IPS-15b (cell line): ENCODE data around the gene SGTA.
"Not testable (repeated sequence)": the region's sequence is repeated elsewhere in the genome, so short reads cannot be mapped to it uniquely, and the experiment has no call there.

Experiments used
- H3K27me3 ChIP-seq: one replicate; pipeline ENCODE4 v1.6.1; 2013; ENCODE audit warnings: low read length; ENCODE audit not compliant: control insufficient read depth, insufficient read depth
- H3K36me3 ChIP-seq: one replicate; pipeline ENCODE4 v1.6.1; 2013; ENCODE audit warnings: low read length; ENCODE audit not compliant: control insufficient read depth, insufficient read depth
- H3K4me1 ChIP-seq: one replicate; pipeline ENCODE4 v1.6.1; 2013; ENCODE audit warnings: mild to moderate bottlenecking, low read length; ENCODE audit not compliant: control insufficient read depth, insufficient read depth
- H3K4me3 ChIP-seq: one replicate; pipeline ENCODE4 v1.5.1; 2013; ENCODE audit warnings: low read depth, low read length
- H3K9ac ChIP-seq: one replicate; pipeline ENCODE4 v1.6.1; 2013; ENCODE audit warnings: low read depth, mild to moderate bottlenecking, low read length
- H3K9me3 ChIP-seq: one replicate; pipeline ENCODE4 v1.6.1; 2013; ENCODE audit warnings: mild to moderate bottlenecking, low read length; ENCODE audit not compliant: control insufficient read depth, insufficient read depth

The SGTA gene, protein sequence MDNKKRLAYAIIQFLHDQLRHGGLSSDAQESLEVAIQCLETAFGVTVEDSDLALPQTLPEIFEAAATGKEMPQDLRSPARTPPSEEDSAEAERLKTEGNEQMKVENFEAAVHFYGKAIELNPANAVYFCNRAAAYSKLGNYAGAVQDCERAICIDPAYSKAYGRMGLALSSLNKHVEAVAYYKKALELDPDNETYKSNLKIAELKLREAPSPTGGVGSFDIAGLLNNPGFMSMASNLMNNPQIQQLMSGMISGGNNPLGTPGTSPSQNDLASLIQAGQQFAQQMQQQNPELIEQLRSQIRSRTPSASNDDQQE

DNA sequence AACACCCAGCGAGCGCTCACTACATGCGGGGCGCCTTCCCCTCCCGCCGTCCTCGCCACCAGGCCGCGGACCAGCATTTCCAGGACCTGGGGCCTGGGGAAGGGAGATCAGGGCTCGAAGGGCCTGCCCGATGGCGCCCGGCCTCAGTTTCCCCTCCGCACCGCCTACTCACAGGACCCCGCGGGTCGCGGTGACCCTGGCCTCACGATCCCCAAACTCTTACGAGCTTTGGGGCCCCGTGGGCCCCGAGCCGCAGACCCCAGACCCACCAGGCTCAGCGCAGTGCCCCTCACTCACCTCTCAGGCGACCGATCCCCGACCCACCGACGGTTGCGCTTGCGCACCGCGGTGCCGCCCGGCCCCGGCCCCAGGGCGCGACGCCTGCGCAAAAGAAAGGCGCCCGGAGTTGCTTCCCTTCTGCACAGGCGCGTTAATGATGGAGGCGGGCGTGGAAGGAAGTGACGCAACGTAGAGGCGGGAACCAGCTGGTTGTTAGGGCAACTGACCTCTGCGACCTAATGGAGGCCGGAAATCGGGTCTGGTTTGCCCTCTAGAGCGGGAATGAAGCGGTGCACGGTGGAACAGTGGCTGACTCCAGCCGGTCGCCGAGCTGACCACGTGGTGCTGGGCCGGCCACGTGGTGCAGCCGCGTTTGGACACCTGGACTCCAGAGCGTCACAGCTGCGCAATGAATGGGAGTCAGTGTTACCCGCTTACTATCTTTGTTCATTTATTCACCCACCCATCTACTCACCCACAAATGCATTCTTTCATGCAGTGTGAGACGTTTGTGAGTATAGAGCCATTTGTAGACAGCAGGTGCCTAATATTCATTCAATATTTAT is at the start of gene SGTA:
SGTA (minus strand) TSS at position 338 of the 845 bp plus-strand sequence. CDS start 14,205 bp downstream, outside the sequence.
- Histone ChIP-seq H3K4me1 (no peaks in the 10 kb centered on the region), H3K36me3 (peaks cover 9% of the 10 kb centered on the region), H3K4me3 (peak within 1 kb of the TSS; percentile 94), H3K27me3 (no peaks in the 10 kb centered on the region), H3K9ac (peak within 1 kb of the TSS; percentile 94), H3K9me3 (no peaks in the 10 kb centered on the region)

DNA sequence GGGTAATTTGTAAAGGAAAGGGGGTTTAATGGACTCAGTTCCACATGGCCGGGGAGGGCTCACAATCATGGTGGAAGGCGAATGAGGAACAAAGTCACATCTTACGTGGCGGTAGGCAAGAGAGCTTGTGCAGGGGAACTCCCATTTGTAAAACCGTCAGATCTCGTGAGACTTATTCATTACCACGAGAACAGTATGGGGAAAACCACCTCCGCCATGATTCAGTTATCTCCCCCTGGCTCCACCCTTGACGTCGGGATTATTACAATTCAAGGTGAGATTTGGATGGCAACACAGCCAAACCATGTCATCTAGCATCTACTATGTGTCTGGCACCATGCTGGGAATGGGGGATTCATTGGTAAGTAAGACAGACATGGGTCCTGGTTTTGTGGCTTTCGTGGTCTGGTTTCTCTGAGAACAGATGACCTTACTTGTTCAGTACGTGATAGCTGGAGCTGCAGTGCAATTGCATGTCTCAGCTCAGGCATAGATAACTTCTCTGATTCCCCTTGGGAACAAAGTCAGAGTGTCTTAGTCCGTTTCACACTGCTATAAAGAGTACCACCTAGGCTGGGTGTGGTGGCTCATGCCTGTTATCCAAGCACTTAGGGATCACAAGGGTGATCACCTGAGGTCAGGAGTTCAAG is 44.9 kb upstream of the SGTA start:
- peaks cover 8% of the 10 kb centered on the region for H3K36me3 ChIP-seq
- H3K27me3 ChIP-seq, result no peaks in the 10 kb centered on the region
- H3K4me3 ChIP-seq, result no peak overlapping the region
- no peak overlapping the region for H3K9ac ChIP-seq
- H3K9me3 ChIP-seq, result peaks cover 10% of the 10 kb centered on the region
- H3K4me1 ChIP-seq, result no peaks in the 10 kb centered on the region

DNA sequence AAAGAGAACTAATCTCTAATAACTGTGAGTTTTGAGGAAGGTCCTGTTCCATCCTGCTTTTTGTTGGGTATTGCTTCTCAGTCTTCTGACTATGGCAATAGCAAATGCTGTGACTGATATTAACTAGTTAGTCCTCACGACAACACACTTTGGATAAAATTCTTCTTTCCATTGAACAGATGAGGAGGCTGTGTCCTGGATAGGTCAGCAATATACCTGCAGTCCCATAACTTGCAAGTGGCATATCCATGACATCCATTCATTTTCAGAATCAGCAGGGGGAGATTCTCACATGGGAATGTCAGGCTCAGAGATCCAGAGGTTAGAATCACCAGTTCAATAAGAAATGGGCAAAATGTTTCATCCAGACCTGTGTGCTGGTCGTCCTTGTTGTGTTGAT is 43.9 kb upstream of the SGTA start:
- H3K27me3 ChIP-seq, result no peaks in the 10 kb centered on the region
- H3K36me3 ChIP-seq, result peaks cover 4% of the 10 kb centered on the region
- H3K9me3 ChIP-seq, result peaks cover 10% of the 10 kb centered on the region

DNA sequence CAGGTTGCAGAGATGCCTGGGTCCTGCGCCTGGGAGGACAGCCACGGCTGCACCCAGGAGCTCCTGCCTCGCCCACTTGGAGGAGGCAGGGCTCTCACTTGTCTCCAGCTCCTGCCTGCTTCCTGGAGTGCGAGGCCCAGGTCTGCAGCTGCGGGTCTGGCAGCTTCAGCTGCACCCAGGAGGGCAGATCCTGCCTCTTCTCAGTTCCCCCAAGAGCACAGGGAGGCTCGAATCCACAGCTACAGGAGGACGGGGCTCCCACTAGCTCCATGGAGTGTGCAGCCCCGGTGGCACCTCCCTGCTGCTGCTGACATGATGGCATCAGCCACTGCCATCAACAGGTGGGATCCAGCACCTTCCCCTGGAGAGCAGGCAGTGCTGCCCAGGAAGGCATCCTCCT is 41.1 kb upstream of the SGTA start:
- H3K9me3 ChIP-seq, result peaks cover 5% of the 10 kb centered on the region
- no peaks in the 10 kb centered on the region for H3K27me3 ChIP-seq
- H3K36me3 ChIP-seq, result peaks cover 4% of the 10 kb centered on the region
- H3K4me3 ChIP-seq, result no peak overlapping the region
- H3K4me1 ChIP-seq, result no peaks in the 10 kb centered on the region
- no peak overlapping the region for H3K9ac ChIP-seq

More for the DNA sequence above, 43.9 kb upstream of the SGTA start:
- no peaks in the 10 kb centered on the region for H3K4me1 ChIP-seq
- H3K9ac ChIP-seq, result no peak overlapping the region
- no peak overlapping the region for H3K4me3 ChIP-seq

DNA sequence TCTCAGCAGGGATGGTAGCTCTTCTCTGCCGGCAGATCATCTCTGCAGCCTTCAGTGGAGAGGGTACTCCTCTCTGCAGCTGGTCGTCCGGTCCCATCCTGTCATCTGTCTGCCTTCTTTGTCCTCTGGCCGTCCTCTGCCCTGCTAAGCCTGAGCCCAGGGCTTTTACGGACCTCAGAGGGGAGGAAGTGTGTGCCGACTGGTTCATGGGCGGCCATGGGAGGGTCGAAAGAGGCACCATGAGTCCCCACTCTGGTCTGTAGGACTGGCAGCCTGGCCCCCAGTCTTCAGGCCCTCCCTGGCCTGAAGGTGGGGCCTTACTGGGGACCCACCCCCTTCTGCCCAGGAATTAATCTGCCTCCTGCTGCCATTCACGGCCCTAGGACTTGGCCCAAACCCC is 40.6 kb upstream of the SGTA start:
- H3K9me3 ChIP-seq, result peaks cover 5% of the 10 kb centered on the region
- H3K9ac ChIP-seq, result no peak overlapping the region
- no peaks in the 10 kb centered on the region for H3K4me1 ChIP-seq

DNA sequence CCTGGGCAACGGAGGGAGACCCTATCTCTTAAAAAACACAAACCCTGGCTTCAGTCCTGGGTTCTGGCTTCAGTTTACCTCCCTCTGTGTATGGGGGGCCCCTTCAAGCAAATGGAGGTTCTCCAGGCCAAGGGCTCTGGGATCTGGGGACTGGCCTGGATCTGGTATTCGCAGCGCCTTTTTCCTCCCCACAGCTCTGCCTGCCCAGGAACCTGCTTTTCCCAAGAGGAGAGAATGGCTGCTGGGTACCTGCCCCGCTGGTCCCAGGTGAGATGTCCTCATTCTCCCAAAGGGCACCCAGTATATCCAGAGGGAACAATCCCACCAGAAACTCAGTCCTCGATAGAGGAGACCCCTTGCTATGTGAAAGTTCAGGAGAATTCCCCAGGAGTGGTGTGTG is 39.8 kb upstream of the SGTA start:
- peaks cover 5% of the 10 kb centered on the region for H3K9me3 ChIP-seq
- no peak overlapping the region for H3K9ac ChIP-seq
- H3K36me3 ChIP-seq, result peaks cover 4% of the 10 kb centered on the region
- no peak overlapping the region for H3K4me3 ChIP-seq
- H3K4me1 ChIP-seq, result no peaks in the 10 kb centered on the region
- H3K27me3 ChIP-seq, result no peaks in the 10 kb centered on the region

More for the DNA sequence above, 40.6 kb upstream of the SGTA start:
- H3K36me3 ChIP-seq, result peaks cover 4% of the 10 kb centered on the region
- H3K27me3 ChIP-seq, result no peaks in the 10 kb centered on the region
- no peak overlapping the region for H3K4me3 ChIP-seq

DNA sequence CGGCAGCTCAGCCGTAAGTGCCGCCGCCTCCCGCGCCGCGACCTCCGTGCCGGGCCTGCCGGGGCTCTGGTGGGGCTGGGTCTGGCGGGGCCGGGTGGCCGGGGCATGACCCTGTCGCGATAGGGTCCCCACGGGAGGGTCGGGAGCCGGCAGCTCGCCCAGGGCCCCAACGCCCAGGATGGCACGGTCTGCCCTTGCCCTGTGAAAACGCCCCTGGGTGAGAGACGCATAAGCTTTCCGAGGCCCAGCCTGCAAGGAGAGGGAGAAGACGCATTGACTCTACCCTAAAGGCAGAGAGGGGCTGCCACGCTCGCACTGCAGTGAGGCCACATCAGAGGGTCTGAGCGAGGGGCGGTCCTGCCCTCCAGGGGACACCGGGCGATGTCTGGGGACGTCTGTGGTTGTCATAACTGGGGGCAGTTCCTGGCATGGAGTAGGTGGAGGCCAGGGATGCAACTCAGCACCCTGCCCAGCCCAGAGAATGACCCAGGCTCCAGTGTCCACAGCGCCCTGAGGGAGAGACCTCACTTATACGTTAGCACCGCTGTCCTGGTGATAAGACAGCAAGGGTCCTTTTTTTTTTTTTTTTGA is 37.1 kb upstream of the SGTA start:
- no peaks in the 10 kb centered on the region for H3K4me1 ChIP-seq
- H3K27me3 ChIP-seq, result no peaks in the 10 kb centered on the region
- peak overlapping the region; percentile 47 for H3K9ac ChIP-seq
- H3K9me3 ChIP-seq, result no peaks in the 10 kb centered on the region
- peak overlapping the region; percentile 89 for H3K4me3 ChIP-seq
- H3K36me3 ChIP-seq, result peaks cover 2% of the 10 kb centered on the region

DNA sequence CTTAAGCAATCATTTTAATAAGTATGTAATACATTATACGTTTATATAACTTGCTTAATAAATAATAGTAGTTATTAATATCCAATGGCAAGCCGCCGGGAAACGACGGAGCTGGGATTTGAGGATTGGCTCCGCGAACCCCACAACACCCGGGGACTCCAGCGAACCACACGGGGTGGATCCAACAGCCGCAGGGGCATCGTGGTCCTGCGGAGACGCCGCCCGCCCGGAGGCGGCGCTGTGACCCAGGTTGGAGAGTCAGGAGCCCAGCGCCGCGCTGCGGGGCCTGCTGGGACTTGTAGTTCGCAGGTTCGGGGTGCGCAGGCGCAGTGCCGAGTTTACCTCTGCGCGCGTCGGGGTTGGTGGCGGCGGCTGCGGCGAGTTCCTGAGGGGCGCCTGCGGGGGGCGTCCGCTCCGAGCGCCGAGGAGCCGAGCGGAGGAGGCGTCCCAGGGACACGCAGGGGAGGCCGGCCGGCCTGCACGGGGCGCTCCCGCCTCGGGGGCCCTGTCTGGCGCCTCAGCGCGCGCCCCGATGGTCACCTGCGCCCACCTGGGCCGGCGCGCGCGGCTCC is 36.6 kb upstream of the SGTA start, which contains the start of gene ZNF554:
ZNF554 (plus strand) TSS at position 329 of the 572 bp plus-strand sequence; CDS start at position 533, 204 bp downstream.
- Histone ChIP-seq H3K9me3 (no peaks in the 10 kb centered on the region), H3K36me3 (peaks cover 3% of the 10 kb centered on the region), H3K4me3 (peak within 1 kb of the TSS; percentile 89), H3K27me3 (no peaks in the 10 kb centered on the region), H3K4me1 (no peaks in the 10 kb centered on the region), H3K9ac (peak within 1 kb of the TSS; percentile 47)

DNA sequence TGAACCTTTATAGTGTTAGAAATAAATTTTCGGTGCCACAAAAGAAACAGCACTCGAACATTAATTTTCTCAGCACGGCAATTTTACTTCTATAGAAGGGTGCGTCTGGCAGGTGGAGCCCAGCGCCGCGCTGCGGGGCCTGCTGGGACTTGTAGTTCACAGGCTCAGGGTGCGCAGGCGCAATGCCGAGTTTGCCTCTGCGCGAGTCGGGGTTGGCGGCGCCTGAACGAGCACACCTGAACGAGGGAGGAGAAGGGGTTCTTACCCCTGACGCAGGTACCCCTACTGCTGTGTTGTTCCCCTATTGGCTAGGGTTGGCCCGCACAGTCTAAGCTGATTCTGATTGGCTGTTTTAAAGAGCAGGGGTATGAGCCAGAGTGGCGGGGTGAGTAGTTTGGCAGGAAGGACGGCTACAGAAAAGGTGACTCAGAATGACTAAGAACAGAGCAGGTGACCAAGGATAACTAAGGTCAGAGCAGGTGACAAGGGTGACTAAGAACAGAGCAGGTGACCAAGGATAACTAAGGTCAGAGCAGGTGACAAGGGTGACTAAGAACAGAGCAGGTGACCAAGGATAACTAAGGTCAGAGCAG is 34.3 kb upstream of the SGTA start:
- not testable (repeated sequence) for H3K9me3 ChIP-seq

DNA sequence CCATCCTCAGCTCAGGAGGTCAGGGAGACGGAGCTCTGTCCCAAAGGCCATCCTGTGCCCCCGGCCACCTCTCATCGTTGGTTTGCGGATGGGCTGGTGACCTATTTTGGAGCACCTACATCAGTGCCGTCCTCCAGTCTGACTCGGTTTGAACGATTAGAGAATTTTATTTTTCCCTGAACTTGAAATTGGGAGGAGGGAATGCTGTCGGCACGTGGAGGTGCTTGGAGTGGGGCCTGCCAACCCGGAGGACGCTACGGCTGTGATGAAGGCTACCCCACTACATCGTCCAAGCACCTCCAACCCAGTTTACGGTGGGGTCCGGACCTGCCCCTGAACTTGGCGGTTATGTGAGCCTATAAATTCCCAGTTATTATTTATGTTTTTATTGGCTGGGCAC is 33.6 kb upstream of the SGTA start:
- Histone ChIP-seq H3K9me3 (no peaks in the 10 kb centered on the region), H3K9ac (no peak overlapping the region), H3K4me3 (no peak overlapping the region), H3K4me1 (no peaks in the 10 kb centered on the region), H3K36me3 (peaks cover 24% of the 10 kb centered on the region), H3K27me3 (no peaks in the 10 kb centered on the region)

More for the DNA sequence above, 34.3 kb upstream of the SGTA start:
- H3K36me3 ChIP-seq, result peaks cover 18% of the 10 kb centered on the region
- H3K4me1 ChIP-seq, H3K9ac ChIP-seq, H3K4me3 ChIP-seq, H3K27me3 ChIP-seq: not testable (repeated sequence)

DNA sequence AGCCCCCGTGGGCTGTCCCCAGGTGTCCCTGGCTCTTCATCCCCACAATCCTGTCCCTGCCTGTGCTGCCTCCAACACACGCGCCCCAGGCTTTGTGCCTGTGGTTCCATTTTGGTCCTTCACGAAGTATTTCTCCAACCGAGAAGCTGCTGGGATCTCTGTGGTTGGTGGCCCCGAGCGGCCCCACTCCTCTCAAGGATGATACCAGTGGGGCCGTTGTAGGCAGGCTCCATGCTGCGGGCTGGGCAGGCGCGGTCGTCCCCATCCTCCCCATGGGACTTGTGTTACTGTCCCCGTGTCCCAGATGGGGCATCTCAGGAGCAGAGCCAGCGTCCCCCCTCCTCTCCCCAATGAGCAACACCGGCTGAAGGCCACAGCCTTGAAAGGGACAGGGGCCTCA is 32.9 kb upstream of the SGTA start:
- H3K9ac ChIP-seq, result no peak overlapping the region
- H3K4me3 ChIP-seq, result no peak overlapping the region
- H3K36me3 ChIP-seq, result peaks cover 30% of the 10 kb centered on the region
- H3K4me1 ChIP-seq, result no peaks in the 10 kb centered on the region
- no peaks in the 10 kb centered on the region for H3K27me3 ChIP-seq
- H3K9me3 ChIP-seq, result no peaks in the 10 kb centered on the region
